ENCODE measurements around the gene SUSD3.

SUSD3 gene

DNA sequence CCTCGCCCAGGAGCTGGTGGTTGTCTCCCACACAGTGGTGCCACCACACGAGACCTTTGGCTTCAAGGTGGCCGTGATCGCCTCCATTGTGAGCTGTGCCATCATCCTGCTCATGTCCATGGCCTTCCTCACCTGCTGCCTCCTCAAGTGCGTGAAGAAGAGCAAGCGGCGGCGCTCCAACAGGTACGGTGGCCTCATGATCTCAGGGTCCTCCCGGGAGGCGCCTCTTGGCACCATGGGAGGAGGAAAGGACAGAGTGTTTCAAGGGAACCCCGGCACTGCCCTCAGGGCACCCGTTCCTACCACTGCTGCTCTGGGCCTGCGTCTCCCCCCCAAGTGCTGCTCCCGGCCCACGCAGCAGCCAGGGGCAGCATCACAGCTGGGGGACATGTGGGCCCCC, 19.3 kb downstream of the SUSD3 start:
- DNase-seq = no peak

DNA sequence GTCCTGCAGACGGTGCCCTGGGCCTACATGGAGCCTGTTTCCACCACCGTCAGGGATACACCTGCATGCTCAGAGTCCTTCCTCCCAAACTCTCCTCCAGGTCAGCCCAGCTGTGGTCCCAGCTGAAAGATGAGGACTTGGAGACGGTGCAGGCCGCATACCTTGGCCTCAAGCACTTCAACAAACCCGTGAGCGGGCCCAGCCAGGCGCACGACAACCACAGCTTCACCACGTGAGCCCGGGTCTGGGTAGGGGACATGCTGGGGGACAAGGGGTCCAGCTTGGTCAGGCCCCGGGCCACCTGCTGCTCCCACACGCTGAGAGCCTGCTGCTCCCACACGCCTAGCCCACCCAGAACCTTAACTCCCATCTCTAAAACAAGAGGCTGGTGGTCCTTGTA, 20.9 kb downstream of the SUSD3 start:
- DNase-seq = no peak

DNA sequence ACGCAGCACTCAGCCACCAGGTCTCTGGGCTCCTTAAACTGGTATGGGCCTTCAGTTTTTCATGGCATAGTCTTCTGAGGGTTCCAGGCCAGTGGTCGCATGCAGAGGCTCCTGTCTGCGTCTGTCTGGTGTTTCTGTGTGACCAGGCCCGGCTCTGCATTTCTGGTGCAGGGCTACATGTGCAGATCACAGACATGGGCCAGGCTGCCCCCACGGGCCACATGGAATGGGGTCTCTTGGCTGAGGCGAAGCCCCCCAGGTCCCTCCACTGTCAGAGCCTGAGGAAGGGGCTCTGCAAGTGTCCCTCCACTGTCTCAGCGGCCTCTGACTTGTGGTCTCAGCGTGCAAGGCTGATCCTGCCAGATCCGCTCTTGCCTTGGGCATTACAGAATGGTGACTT, 21.9 kb downstream of the SUSD3 start:
- DNase-seq = no peak

DNA sequence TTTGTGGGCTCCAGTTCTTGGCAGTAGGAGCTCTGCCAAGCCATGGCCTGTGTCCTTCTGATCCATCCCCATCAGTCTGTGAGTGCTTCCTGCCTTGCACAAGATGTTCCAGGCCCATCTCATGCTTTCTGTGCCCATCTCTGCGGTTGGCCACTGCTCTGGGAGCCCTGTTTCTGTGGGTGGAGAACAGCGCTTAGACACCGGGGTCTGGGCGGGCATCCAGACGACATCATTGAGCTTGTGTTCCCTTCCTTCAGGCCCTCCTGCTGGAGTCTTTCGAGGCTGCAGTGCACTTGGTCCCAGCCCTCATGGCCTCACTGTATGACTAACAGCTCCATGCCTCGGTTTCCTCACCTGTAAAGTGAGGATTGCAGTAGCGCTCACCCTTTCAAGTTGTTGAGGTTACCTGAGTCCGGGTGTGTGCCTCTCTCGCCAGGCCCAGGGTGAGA, 22.6 kb downstream of the SUSD3 start:
- peak; percentile 39 for DNase-seq

DNA sequence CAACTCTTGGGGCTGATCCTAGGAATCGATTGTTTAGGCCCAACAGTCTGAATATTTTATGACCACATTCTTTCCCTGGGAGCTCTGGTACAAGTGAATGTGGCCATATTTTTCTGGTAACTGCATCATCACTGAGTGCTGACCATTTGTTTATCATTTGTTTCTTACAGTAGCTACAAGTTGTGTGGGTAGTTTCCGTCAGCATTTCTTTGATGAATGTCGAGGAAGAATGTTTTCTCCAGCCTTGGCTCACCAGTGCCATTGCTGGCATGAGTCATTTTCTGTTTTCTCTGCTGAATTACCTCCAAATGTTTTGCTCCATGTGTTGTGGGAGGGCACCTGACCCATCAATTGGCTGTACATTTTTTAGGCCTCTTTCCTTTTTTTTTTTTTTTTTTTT, 23.4 kb downstream of the SUSD3 start:
- no peak for DNase-seq

DNA sequence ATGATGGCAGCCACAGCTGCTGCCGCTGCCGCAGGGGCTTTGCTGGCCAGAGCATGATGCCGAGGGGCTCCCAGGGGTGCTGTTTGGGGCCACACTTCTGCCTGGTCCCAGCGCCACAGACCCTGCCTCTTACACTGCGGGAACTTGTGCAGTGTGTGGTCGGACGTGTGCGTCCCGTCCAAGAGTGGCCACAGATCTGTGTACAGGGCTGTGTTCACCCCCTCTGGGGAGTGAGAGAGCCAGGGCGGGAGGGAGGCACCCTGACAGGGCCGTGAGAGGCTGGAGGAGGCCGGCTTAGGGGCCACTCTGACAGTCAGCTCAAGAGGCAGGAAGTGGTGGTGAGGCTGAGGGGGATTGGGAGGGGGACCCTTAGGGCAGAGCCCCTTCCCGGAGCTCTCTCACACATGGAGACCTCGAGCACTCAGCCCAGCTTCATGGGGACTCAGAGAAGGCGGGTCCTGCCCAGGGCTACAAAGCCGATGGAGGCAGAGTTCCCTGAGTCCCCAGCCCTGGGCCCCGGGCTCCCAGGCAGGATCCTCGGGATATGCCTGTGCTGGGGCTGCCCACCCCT, 24.4 kb downstream of the SUSD3 start:
- DNase-seq = no peak

DNA sequence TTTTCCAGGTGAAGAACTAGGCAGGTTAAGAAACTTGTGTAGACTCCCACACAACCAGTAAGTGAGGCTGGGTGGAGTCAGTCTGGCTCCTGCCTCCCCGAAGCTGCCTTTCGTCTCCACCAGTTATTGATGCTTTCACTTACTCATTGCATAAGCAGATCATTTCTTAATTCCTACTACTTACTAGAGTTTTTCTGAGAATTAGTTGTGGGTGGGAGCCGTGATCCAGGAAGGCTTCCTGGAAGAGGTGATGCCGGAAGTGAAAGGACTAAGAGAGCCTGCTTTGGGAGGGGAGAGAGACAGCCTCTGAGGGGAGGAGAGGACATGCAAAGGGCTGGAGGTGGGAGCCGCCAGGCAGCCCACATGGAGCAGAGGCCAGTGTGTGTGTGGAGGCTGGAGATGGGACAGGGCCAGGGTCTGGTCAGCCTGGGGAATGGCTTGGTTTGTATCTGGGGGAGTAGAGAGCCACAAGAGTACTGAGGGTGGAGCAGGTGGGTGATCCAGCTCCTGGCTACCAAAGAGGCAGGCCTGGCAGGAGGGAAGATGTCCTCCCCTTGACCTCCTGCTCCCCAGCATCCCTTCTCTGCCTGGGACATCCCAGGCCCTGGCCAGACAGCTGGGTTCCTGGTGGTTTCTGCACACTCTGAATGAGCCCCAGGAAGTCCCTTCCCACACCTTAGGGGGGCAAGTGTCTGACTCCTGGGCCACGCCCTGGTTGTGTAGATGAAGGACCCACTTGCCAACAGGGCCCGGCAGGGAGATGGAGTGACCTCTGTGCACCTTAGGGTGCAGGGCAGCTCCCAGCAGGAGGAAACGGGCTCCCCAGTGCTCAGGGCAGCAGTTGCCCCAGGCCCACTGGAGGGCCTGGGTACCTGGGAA, 25.3 kb downstream of the SUSD3 start:
- DNase-seq = no peak

DNA sequence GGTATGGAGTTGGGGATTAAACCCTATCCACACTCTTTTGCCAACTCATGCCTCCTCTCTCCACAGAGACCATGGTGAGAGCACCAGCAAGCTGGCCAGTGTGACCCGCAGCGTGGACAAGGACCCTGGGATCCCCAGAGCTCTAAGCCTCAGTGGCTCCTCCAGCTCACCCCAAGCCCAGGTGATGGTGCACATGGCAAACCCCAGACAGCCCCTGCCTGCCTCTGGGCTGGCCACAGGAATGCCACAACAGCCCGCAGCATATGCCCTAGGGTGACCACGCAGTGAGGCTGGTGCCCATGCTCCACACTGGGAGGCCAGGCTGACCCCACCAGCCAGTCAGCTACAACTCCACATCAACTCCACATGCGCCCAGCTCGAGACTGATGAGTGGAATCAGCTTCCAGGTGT, 26.0 kb downstream of the SUSD3 start:
- DNase-seq = no peak

DNA sequence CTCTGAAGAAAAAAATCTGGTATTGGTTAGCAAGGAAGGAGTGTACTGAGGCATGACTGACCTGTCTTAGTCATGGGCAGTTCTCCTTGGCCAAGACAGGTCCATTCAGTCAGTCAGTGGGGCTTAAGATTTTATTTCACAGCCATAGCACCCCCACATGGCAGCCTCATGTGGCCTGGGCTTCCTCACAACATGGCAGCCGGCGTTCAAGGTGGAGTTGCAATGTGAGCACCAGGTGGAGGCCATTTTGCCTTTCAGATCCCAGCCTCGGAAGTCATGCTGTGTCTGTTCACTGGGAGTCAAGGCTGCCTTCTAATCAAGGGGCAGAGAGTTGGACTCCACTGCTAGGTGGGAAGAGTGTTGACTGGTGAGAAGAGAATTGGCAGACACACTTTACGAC, 27.2 kb downstream of the SUSD3 start:
- DNase-seq = no peak

DNA sequence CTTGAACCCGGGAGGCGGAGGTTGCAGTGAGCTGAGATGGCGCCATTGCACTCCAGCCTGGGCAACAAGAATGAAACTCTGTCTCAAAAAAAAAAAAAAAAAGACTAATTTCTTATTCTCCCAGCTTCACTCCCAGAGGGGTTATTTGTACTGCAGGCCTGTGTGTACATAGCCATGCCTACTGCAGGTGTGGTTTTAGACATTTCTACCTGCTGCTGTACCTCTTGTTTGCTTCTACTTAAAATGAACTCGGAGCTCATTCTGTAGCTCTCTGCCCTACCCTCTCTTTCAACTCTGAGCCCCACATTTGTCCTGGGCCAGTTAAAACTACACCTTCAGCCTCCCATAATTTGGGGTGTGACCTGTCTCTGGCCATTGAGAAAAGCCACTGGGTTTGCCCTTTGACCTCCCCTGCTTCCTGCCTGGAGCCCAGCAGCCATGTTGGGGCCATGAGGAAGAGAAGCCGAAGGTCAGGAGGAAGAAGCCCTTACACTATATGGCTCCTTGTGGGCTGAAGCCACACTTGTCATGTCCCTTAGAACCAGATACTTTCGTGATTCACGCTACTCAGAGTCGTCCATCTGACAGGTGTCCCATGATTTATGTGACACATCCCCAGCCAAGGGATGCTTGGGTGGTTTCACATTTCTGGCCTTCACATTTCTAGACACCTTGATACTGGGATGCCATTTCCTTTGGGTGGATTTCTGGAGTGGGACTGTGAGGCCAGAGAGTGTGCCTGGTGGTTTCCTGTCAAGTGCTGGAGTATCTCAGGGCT, 28.1 kb downstream of the SUSD3 start:
- DNase-seq = no peak

DNA sequence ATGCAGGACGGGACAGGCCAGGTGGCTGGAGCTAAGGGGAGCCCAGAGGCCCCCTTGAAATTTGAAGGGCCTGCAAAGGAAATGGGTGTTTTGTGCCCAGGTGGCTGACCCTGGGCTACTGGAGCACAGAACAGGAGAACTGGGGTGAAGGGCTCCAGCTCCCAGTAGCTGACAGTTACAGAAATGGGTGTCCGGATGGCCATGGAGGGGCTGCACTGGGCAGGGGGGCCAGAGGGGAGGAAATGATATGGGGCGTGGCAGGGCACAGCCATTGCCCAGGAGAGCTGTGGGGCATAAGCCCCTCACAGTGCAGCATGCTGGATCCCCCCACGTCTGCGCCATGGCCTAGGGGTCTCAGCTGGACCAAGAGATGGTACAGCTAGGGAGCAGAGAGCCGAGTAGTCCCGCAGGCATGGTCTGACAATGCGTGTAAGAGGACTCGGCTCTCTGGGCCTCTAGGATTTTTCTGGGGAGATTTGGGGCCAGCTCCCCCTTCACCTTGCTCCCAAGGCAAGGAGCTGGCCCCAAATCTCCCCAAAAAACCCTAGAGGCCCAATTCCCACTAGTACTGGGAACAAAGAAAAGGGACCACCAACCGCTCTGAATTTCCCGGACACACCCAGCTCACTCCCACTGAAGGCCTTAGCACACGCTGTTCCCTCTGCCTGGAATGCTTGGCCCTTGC, 29.6 kb downstream of the SUSD3 start:
- DNase-seq = no peak

DNA sequence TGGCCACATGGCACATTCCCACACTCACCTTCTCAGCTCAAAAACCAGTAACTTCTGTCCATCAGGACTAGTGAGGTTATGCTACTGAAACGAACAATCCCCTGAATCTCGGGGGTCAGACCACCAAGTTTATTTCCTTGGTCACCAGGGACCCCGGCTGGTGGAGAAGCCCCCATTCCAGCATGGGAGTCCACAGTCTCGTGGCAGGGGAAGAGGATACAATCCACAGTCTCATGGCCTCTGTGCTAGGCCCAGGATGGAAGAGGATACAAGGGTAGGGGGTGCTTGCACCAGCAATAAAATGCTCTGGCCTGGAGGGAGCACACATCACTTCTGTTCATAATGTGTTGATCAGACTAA, 30.1 kb downstream of the SUSD3 start:
- DNase-seq = no peak

DNA sequence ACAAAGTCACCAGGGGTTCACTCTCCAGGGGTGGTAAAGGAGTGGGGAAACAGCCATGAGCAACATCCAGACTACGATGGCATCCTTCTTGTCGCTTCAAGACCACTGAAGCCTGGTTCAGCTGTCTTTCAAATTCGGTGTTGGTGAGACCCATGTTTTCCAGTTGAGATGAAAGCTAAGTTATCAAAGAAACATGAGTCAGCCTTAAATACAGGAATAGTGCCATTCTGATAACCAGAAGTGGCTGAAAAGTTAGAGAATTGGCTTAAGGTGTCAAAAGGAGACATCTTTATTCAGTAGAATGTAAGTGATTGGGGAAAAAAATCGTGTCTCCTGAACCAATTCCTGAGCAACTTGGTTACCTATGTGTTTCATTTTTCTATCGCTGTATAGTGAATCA, 30.5 kb downstream of the SUSD3 start:
- no peak for DNase-seq

DNA sequence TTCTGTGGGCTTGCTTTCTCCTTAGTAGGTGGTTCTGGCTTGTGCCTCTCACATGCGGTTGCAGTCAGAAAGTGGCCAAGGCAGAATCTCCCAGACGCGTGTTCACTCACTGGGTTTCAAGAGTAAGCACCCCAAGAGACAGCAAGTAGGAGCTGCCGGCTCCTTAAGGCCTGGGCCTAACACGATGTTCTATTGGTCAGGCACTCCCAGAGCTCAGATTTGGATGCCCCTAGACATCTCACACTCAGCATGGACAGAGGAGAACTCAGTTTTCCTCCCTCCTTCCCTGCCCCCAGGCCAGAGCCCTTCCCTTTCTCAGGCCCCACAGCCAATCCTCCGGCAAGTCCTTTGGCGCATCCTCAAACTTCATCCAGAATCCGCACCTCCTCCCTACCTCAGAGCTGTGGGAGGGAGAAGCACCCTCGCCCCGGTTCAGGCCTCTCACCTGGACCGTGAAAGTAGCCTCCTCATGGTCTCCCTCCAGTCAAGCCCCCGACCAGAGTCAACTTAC, 31.0 kb downstream of the SUSD3 start:
- no peak for DNase-seq

DNA sequence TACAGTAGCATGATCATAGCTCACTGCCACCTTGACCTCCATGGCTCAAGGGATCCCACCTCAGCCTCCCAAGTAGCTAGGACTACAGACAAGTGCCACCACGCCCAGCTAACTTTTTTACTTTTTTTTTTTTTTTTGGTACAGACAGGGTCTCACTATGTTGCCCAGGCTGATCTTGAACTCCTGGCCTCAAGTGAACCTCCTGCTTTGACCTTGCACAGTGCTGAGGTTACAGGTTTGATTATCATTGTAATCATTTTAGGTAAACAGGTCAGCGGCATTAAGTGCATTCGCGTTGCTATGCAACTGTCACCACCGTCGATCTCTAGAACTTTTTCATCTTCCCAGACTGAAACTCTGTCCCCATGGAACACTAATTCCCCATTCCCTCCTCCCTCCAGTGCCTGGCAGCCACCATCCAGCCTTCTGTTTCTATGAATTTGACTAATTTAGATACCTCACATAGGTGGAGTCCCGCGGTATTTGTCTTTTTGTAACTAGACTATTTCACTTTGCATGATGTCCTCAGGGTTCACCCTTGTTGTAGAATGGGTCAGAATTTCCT, 31.7 kb downstream of the SUSD3 start:
- DNase-seq = no peak

DNA sequence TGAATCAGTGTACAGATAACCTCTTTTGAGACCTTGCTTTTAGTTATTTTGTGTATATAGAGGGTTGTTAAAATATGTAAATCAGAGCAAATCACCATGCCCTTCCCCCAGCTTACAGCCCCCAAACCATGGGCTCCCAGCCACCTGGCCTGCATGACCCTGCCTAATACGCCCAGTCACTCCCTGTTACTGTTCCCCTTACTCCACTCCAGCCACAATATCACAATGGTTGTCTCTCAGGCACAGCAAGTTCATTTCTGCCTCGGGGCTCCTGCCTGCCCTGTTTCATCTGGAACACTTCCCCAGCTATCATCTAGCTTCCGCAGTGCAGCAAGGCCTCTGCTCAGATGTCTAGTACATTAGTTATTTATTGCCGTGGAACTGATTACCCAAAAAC, 32.6 kb downstream of the SUSD3 start:
- no peak for DNase-seq

DNA sequence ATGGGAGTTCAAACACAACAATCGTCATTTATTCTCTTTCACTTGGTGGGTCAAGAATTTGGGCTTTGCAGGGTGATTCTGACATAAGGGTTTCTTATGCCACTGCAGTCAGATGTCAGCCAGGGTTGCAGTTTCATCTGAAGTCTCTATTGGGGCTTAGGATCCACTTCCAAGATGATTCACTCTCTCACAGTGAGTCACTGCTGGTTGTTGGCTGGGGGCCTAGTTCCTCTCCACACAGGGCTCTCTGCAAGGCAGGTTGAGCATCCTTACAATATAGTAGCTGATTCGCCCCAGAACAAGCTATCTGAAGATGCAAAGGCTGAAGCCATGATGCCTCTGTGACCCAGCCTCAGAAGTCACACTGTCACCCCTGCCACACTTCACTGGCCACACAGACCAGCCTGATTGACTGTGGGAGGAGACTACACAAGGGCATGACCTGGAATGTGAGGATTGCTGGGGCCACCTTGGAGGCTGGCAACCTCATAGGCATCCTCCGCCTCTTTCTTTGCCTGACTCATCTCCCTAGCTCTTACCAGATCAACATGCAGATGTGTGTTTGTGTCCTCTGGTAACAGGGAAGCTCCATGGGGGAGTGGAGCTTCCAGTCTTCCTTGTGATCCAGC, 33.1 kb downstream of the SUSD3 start:
- DNase-seq = no peak

DNA sequence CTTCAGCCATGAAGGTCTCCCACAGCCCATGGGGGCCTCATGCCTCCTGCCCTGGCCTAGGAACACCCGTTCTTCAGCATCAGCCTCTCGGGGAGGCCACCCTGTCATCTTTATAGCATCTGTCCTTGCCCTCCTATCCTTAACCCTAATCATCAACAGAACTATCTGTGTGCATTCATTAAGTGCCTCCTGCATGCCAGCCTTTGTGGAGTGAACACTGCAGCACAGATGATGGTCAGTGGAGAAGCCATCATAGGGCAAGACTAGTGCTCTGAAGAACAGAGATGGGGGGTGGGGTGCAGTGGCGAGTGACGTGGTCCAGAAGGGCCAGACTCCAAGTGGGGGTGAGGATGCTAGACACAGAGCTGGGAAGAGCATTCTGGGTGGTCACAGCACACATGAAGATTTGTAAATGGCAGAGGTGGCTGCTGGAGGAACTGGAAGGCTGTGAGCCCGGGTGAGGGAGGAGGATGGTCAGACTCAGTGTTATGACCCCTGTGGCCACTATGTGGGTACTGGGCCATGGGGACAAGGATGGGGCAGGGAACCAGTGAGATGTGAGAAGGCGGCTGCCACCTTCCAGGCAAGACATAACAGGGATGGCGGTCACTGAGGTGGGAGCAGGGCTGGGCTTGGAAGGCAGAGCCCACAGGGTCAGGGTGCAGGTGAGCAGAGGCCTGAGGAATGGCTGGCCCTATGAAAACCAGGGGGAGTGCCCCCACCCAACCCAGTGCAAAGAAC, 33.9 kb downstream of the SUSD3 start:
- no peak for DNase-seq

DNA sequence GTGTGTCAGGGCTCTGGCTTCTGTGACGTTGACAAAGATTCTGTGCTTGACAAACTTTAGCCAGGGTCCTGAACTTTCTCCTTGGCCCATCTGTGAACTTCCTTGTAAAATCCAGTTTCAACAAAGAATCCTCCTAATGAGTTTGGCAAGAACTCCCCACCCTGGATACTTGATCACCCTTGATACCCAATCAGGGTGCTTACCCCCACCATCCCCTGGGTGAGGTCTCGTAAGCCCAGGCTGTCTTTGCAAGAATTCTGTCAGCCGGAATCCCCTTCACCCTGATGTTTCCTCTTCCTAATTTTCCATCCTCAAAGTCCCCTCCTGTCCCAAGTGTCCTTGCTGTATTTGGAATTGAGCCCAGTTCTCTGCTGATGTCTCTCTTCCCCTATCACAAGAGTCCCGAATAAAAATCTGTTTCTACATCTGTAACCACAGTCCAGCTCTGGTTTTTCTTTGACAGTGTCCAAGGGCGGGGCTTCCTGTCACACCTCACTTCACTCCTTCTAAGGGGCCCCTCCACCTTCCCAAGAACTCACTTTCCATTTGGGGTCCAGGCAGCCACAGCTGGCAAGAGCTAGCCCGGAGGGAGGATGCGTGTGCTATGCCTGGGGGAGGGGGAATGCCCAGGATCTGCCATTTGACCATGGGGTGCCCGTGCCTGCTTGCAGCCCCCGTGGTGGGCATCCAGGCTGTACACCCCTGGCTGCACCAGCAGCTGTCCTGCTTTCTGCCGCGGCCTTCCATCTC, 34.8 kb downstream of the SUSD3 start:
- no peak for DNase-seq

DNA sequence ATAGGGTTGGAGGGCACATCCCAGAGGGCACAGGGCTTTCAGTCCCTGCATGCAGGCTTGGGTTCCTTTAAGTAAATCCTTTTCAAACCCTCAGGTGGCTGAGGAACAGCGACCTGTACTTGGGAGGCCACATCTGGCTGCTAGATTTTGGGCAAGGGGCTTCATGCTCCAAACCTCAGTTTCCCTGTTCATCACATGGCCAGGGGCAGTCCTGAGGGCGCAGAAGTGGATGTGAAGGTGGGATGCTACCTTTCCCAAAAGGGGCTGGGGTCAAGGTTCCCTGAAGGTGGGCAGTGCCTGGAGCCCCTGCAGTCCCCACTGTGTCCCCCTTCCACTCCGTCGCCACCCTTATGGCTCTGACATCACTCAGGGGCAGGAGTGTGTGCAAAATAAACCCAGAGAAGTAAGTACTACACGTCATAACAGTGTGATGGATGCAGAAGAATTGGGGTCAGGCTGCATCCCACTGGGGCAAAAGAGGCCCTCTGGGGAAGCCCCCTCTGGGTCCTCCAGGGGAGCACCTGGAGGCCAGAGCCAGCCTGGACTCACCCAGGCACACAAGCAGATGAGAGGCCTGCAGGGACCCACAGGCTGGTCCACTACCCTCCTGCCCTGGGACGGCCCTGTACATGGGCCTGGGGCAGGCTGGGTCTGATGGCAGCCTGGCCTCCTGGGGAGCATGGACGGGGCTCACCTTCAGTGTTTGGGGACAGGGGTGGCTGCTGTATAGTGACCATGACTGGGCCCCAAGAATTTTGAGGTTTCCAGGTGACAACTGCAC, 35.6 kb downstream of the SUSD3 start:
- DNase-seq = no peak

Measured in midbrain (tissue), 1 donor.